SK-N-SH (cell line): Measurements from ENCODE around the gene SRSF12. TPM values are rescaled to one million over a fixed set of nuclear protein-coding genes. Genes with fewer than 3 reads are reported as not detected.

Experiments used
- CTCF ChIA-PET: fragments of 300-600, 350-600 bp; formaldehyde crosslinking; extraction: SDS; loops from one replicate; lab custom pipeline; 2021; lab: Yijun Ruan, JAX
- POLR2A ChIA-PET: fragments of 350-600 bp; sonication (Branson Sonifier 250); formaldehyde crosslinking; extraction: SDS; loops from one replicate; lab custom pipeline; 2020; ENCODE audit warnings: antibody characterized with exemption, inconsistent platforms; lab: Yijun Ruan, JAX
- DNase-seq: peaks from one replicate; pipeline ENCODE4 v3.0.0; 2012
- H2AFZ ChIP-seq: fragments of 200-600 bp; sonication (generic); 2 replicates; pipeline ENCODE4 v1.8.1; 2016; ENCODE audit warnings: antibody characterized with exemption, mild to moderate bottlenecking, low read depth
- H3F3A ChIP-seq: fragments of 200-600 bp; sonication (generic); replicated peaks from 2 replicates; pipeline ENCODE3; 2016; ENCODE audit warnings: antibody characterized with exemption, mild to moderate bottlenecking; ENCODE audit not compliant: insufficient read depth
- H3K27ac ChIP-seq, 2 experiments: fragments of 200-500 bp in 1 of 2; fragments of 200-600 bp in 1 of 2; sonication (Bioruptor generic) in 1 of 2; sonication (generic), shearing (Covaris generic) in 1 of 2; 2 replicates each; pipeline versions ENCODE4 v1.5.1 to v1.6.1; 2014 to 2016; ENCODE audit warnings: low read depth in 2 of 2, inconsistent platforms in 1 of 2, low read length in 1 of 2, mild to moderate bottlenecking in 1 of 2, mixed read lengths in 1 of 2
- H3K27me3 ChIP-seq: fragments of 200-600 bp; sonication (generic), shearing (Covaris generic); 2 replicates; pipeline ENCODE4 v1.6.1; 2016; ENCODE audit warnings: mixed run types; ENCODE audit not compliant: insufficient read depth
- H3K36me3 ChIP-seq, 2 experiments: fragments of 200-500 bp in 1 of 2; fragments of 200-600 bp in 1 of 2; sonication (Bioruptor generic) in 1 of 2; sonication (generic) in 1 of 2; replicated peaks in 1 of 2; 2 replicates each; pipeline versions ENCODE3 to v1.5.1; 2014 to 2016; ENCODE audit warnings: low read length in 1 of 2, mild to moderate bottlenecking in 1 of 2; ENCODE audit not compliant: insufficient read depth in 2 of 2, control insufficient read depth in 1 of 2
- H3K4me1 ChIP-seq, 2 experiments: fragments of 200-500 bp in 1 of 2; fragments of 200-600 bp in 1 of 2; sonication (Bioruptor generic) in 1 of 2; sonication (generic), shearing (Covaris generic) in 1 of 2; 2 replicates each; pipeline versions ENCODE4 v1.5.1 to v1.6.1; 2014 to 2016; ENCODE audit warnings: low read depth in 1 of 2, low read length in 1 of 2, mixed run types in 1 of 2; ENCODE audit not compliant: insufficient read depth in 2 of 2, control insufficient read depth in 1 of 2
- H3K4me2 ChIP-seq: fragments of 200-600 bp; sonication (generic), shearing (Covaris generic); 2 replicates; pipeline ENCODE4 v1.6.1; 2017; ENCODE audit warnings: mixed run types
- H3K4me3 ChIP-seq, 2 experiments: fragments of 200-500 bp in 1 of 2; fragments of 200-600 bp in 1 of 2; sonication (Bioruptor generic) in 1 of 2; sonication (generic), shearing (Covaris generic) in 1 of 2; 2 replicates each; pipeline versions ENCODE4 v1.5.1 to v1.8.1; 2014 to 2016; ENCODE audit warnings: low read depth in 2 of 2, inconsistent platforms in 1 of 2, low read length in 1 of 2, mild to moderate bottlenecking in 1 of 2, mixed read lengths in 1 of 2, moderate library complexity in 1 of 2
- H3K79me2 ChIP-seq: fragments of 200-600 bp; sonication (generic); 2 replicates; pipeline ENCODE4 v1.8.1; 2017; ENCODE audit warnings: mild to moderate bottlenecking; ENCODE audit not compliant: insufficient read depth
- H3K9ac ChIP-seq: fragments of 200-600 bp; sonication (generic); 2 replicates; pipeline ENCODE4 v1.6.1; 2017; ENCODE audit warnings: mixed run types
- H3K9me2 ChIP-seq: fragments of 200-600 bp; sonication (generic); 2 replicates; pipeline ENCODE4 v1.6.1; 2017; ENCODE audit warnings: mixed run types
- H3K9me3 ChIP-seq: fragments of 200-600 bp; sonication (generic); 2 replicates; pipeline ENCODE4 v1.6.1; 2017; ENCODE audit warnings: mixed run types, mild to moderate bottlenecking, moderate library complexity
- H4K20me1 ChIP-seq: fragments of 200-600 bp; sonication (generic); 2 replicates; pipeline ENCODE4 v1.6.1; 2017; ENCODE audit warnings: mild to moderate bottlenecking, mixed run types; ENCODE audit not compliant: insufficient read depth
- ELF1 ChIP-seq: IDR thresholded peaks from 2 replicates; pipeline ENCODE4 v1.4.0; 2012
- EP300 ChIP-seq, 2 experiments: IDR thresholded peaks; 2 replicates each; pipeline versions ENCODE4 v1.4.0 to v1.6.1; 2012; ENCODE audit warnings: borderline replicate concordance in 1 of 2, low read depth in 1 of 2, low read length in 1 of 2
- EZH2phosphoT487 ChIP-seq: fragments of 200-600 bp; sonication (generic); IDR thresholded peaks from 2 replicates; pipeline ENCODE4 v1.6.1; 2017; ENCODE audit warnings: low read depth, mixed run types, mild to moderate bottlenecking, antibody characterized with exemption, moderate library complexity, borderline replicate concordance
- FOXM1 ChIP-seq: IDR thresholded peaks from 2 replicates; pipeline ENCODE4 v1.4.0; 2012; ENCODE audit warnings: low read depth, mild to moderate bottlenecking
- GATA2 ChIP-seq: sonication (generic); formaldehyde crosslinking; IDR thresholded peaks from 2 replicates; pipeline ENCODE4 v1.5.0; 2020; ENCODE audit warnings: mild to moderate bottlenecking, missing genetic modification reagents
- MXI1 ChIP-seq: IDR thresholded peaks from 2 replicates; pipeline ENCODE4 v1.6.1; 2012; ENCODE audit warnings: mild to moderate bottlenecking, low read depth, low read length, improper control_type of control experiment
- NFIC ChIP-seq: IDR thresholded peaks from 2 replicates; pipeline ENCODE4 v1.4.0; 2012; ENCODE audit warnings: borderline replicate concordance
- NRF1 ChIP-seq: IDR thresholded peaks from 2 replicates; pipeline ENCODE4 v1.6.1; 2012; ENCODE audit warnings: low read depth, mild to moderate bottlenecking, low read length
- POLR2AphosphoS5 ChIP-seq: IDR thresholded peaks from 2 replicates; pipeline ENCODE4 v1.6.1; 2012; ENCODE audit warnings: low read depth, low read length
- RAD21 ChIP-seq: IDR thresholded peaks from 2 replicates; pipeline ENCODE4 v1.6.1; 2012; ENCODE audit warnings: mild to moderate bottlenecking, low read length
- RCOR1 ChIP-seq: fragments of 150-350 bp; IDR thresholded peaks from 2 replicates; pipeline ENCODE4 v1.6.1; 2017; ENCODE audit warnings: antibody characterized with exemption, low read length
- TCF12 ChIP-seq: IDR thresholded peaks from 2 replicates; pipeline ENCODE4 v1.4.0; 2012
- TEAD4 ChIP-seq: IDR thresholded peaks from 2 replicates; pipeline ENCODE4 v1.4.0; 2012; ENCODE audit warnings: mild to moderate bottlenecking, borderline replicate concordance; ENCODE audit not compliant: insufficient read depth
- YY1 ChIP-seq: IDR thresholded peaks from 2 replicates; pipeline ENCODE4 v1.4.0; 2012; ENCODE audit warnings: low read depth, mild to moderate bottlenecking
- WGBS: methylation state at CpG from one replicate; pipeline ENCODE4 v1.1.6; 2017; ENCODE audit warnings: low lambda C conversion rate; 5-methylcytosine and 5-hydroxymethylcytosine counted together
- polyA plus RNA-seq, 3 experiments: library from polyadenylated mRNA; depleted of rRNA; stranded (reverse); fragments of >200 nt; gene quantifications; 2 replicates each; pipeline ENCODE4 v1.2.3, GENCODE V29; 2012
- TF ChIP-seq, protein P1 (sequence below): IDR thresholded peaks from 2 replicates; pipeline ENCODE4 v1.4.0; 2012; ENCODE audit warnings: low read depth, borderline replicate concordance
- TF ChIP-seq, protein P2 (sequence below): IDR thresholded peaks from 2 replicates; pipeline ENCODE4 v1.4.0; 2012; ENCODE audit warnings: low read depth
- TF ChIP-seq, protein P3 (sequence below): fragments of 150-350 bp; IDR thresholded peaks from 2 replicates; pipeline ENCODE4 v1.6.1; 2017; ENCODE audit warnings: antibody characterized with exemption, low read length, low read depth, borderline replicate concordance
- TF ChIP-seq, protein P4 (sequence below): fragments of 150-350 bp; IDR thresholded peaks from 2 replicates; pipeline ENCODE4 v1.6.1; 2016; ENCODE audit warnings: mild to moderate bottlenecking, low read depth, low read length
- TF ChIP-seq, protein P5 (sequence below): IDR thresholded peaks from 2 replicates; pipeline ENCODE4 v1.6.1; 2012; ENCODE audit warnings: mild to moderate bottlenecking, low read depth, low read length, moderate library complexity
- TF ChIP-seq, protein P6 (sequence below): fragments of 200-600 bp; sonication (generic); IDR thresholded peaks from 2 replicates; pipeline ENCODE4 v1.6.1; 2017; ENCODE audit warnings: antibody characterized with exemption, mild to moderate bottlenecking, moderate library complexity

Gene SRSF12
- polyA plus RNA-seq, 1 of the 3 experiments (the other 2 are of a cell fraction): 1.1 TPM

DNA sequence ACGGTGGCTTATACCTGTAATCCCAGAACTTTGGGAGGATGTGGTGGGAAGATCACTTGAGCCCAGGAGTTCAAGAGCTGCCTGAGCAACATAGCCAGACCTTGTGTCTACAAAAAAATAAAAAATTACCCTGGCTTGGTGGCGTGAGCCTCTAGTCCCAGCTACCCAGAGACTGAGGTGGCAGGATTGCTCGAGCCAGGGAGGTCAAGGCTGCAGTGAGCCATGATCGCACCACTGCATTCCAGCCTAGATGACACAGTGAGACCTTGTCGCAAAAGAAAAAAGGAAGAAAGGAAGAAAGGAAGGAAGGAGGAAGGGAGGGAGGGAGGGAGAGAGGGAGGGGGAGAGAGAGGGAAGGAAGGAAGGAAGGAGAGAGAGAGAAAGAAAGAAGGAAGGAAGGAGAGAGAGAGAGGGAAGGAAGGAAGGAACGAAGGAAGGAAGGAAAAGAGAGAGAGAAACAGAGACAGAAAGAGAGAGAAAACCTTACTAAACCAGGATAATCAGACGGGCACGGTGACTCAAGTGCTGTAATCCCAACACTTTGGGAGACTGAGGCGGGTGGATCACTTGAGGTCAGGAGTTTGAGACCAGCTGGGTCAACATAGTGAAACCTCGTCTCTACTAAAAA is 48.2 kb downstream of the SRSF12 start:
- no peak for DNase-seq
- H3K4me3 ChIP-seq: no peak overlapping the region
- H3K36me3 ChIP-seq: no peaks in the 10 kb centered on the region
- no peaks in the 10 kb centered on the region for H3F3A ChIP-seq
- H3K9ac ChIP-seq: no peak overlapping the region
- no peaks in the 10 kb centered on the region for H3K9me3 ChIP-seq
- ChIA-PET CTCF (no interaction called here), POLR2A (interaction anchor here (1.0 kb wide), 1 partner anchor 11 kb away, joined by 4 read pairs; the partner anchor contains the start of gene PNRC1)
- no peaks in the 10 kb centered on the region for H3K79me2 ChIP-seq
- H2AFZ ChIP-seq: no peak overlapping the region
- H3K27me3 ChIP-seq: no peaks in the 10 kb centered on the region
- H3K4me1 ChIP-seq: no peaks in the 10 kb centered on the region
- no peaks in the 10 kb centered on the region for H3K9me2 ChIP-seq
- H3K27ac ChIP-seq: no peak overlapping the region
- no peak overlapping the region for H3K4me2 ChIP-seq
- WGBS: 87% methylated on average over 10 of the region's 10 CpGs
- TF ChIP-seq POLR2AphosphoS5 (no peak), RAD21 (no peak), NRF1 (no peak), MXI1 (no peak), FOXM1 (no peak), TCF12 (no peak), EP300 (IDR thresholded peaks at IDR 0.05; ENCODE audit: borderline replicate concordance in 1 of 2, low read depth in 1 of 2, low read length in 1 of 2) (no peak), YY1 (no peak), TEAD4 (no peak), RCOR1 (no peak), GATA2 (CRISPR knock-in tag) (no peak), EZH2phosphoT487 (no peak), NFIC (no peak), ELF1 (no peak)
- TF ChIP-seq, protein P1, sequence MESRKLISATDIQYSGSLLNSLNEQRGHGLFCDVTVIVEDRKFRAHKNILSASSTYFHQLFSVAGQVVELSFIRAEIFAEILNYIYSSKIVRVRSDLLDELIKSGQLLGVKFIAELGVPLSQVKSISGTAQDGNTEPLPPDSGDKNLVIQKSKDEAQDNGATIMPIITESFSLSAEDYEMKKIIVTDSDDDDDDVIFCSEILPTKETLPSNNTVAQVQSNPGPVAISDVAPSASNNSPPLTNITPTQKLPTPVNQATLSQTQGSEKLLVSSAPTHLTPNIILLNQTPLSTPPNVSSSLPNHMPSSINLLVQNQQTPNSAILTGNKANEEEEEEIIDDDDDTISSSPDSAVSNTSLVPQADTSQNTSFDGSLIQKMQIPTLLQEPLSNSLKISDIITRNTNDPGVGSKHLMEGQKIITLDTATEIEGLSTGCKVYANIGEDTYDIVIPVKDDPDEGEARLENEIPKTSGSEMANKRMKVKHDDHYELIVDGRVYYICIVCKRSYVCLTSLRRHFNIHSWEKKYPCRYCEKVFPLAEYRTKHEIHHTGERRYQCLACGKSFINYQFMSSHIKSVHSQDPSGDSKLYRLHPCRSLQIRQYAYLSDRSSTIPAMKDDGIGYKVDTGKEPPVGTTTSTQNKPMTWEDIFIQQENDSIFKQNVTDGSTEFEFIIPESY: no peak
- TF ChIP-seq, protein P2, sequence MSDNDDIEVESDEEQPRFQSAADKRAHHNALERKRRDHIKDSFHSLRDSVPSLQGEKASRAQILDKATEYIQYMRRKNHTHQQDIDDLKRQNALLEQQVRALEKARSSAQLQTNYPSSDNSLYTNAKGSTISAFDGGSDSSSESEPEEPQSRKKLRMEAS: no peak
- TF ChIP-seq, protein P3, sequence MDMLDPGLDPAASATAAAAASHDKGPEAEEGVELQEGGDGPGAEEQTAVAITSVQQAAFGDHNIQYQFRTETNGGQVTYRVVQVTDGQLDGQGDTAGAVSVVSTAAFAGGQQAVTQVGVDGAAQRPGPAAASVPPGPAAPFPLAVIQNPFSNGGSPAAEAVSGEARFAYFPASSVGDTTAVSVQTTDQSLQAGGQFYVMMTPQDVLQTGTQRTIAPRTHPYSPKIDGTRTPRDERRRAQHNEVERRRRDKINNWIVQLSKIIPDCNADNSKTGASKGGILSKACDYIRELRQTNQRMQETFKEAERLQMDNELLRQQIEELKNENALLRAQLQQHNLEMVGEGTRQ: no peak
- TF ChIP-seq, protein P4, sequence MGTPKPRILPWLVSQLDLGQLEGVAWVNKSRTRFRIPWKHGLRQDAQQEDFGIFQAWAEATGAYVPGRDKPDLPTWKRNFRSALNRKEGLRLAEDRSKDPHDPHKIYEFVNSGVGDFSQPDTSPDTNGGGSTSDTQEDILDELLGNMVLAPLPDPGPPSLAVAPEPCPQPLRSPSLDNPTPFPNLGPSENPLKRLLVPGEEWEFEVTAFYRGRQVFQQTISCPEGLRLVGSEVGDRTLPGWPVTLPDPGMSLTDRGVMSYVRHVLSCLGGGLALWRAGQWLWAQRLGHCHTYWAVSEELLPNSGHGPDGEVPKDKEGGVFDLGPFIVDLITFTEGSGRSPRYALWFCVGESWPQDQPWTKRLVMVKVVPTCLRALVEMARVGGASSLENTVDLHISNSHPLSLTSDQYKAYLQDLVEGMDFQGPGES: no peak
- TF ChIP-seq, protein P5, sequence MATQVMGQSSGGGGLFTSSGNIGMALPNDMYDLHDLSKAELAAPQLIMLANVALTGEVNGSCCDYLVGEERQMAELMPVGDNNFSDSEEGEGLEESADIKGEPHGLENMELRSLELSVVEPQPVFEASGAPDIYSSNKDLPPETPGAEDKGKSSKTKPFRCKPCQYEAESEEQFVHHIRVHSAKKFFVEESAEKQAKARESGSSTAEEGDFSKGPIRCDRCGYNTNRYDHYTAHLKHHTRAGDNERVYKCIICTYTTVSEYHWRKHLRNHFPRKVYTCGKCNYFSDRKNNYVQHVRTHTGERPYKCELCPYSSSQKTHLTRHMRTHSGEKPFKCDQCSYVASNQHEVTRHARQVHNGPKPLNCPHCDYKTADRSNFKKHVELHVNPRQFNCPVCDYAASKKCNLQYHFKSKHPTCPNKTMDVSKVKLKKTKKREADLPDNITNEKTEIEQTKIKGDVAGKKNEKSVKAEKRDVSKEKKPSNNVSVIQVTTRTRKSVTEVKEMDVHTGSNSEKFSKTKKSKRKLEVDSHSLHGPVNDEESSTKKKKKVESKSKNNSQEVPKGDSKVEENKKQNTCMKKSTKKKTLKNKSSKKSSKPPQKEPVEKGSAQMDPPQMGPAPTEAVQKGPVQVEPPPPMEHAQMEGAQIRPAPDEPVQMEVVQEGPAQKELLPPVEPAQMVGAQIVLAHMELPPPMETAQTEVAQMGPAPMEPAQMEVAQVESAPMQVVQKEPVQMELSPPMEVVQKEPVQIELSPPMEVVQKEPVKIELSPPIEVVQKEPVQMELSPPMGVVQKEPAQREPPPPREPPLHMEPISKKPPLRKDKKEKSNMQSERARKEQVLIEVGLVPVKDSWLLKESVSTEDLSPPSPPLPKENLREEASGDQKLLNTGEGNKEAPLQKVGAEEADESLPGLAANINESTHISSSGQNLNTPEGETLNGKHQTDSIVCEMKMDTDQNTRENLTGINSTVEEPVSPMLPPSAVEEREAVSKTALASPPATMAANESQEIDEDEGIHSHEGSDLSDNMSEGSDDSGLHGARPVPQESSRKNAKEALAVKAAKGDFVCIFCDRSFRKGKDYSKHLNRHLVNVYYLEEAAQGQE: no peak
- TF ChIP-seq, protein P6, sequence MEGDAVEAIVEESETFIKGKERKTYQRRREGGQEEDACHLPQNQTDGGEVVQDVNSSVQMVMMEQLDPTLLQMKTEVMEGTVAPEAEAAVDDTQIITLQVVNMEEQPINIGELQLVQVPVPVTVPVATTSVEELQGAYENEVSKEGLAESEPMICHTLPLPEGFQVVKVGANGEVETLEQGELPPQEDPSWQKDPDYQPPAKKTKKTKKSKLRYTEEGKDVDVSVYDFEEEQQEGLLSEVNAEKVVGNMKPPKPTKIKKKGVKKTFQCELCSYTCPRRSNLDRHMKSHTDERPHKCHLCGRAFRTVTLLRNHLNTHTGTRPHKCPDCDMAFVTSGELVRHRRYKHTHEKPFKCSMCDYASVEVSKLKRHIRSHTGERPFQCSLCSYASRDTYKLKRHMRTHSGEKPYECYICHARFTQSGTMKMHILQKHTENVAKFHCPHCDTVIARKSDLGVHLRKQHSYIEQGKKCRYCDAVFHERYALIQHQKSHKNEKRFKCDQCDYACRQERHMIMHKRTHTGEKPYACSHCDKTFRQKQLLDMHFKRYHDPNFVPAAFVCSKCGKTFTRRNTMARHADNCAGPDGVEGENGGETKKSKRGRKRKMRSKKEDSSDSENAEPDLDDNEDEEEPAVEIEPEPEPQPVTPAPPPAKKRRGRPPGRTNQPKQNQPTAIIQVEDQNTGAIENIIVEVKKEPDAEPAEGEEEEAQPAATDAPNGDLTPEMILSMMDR: no peak
- no peaks in the 10 kb centered on the region for H4K20me1 ChIP-seq
